Neural crest cell (in vitro differentiated cells): ENCODE data around the gene MARK1. TPM values are rescaled to one million over a fixed set of nuclear protein-coding genes. Genes with fewer than 3 reads are reported as not detected.

Experiments
- DNase-seq: peaks from one replicate; pipeline ENCODE4 v3.0.0; 2021; ENCODE audit warnings: low read depth, mixed read lengths, low spot score
- H3K27ac Mint-ChIP-seq: one replicate; pipeline ENCODE4 v1.8.0; 2021; ENCODE audit warnings: mild to moderate bottlenecking, mixed read lengths; ENCODE audit not compliant: unreplicated experiment
- H3K27me3 Mint-ChIP-seq: 2 replicates; pipeline ENCODE4 v1.8.0; 2021; ENCODE audit warnings: low read depth, mild to moderate bottlenecking, mixed read lengths
- H3K36me3 Mint-ChIP-seq: 2 replicates; pipeline ENCODE4 v1.8.0; 2021; ENCODE audit warnings: low read depth, mild to moderate bottlenecking, mixed read lengths
- H3K4me1 Mint-ChIP-seq: 2 replicates; pipeline ENCODE4 v1.8.0; 2021; ENCODE audit warnings: mixed read lengths
- H3K4me3 Mint-ChIP-seq: one replicate; pipeline ENCODE4 v1.8.0; 2021; ENCODE audit warnings: mild to moderate bottlenecking, mixed read lengths
- H3K9me3 Mint-ChIP-seq: 2 replicates; pipeline ENCODE4 v1.8.0; 2021; ENCODE audit warnings: mixed read lengths
- CTCF ChIP-seq: fragments of 200-600 bp; sonication (generic); conservative IDR thresholded peaks from 2 replicates; pipeline ENCODE4 v1.5.0; 2021; ENCODE audit warnings: antibody characterized with exemption, mild to moderate bottlenecking
- total RNA-seq: library from RNA; stranded (reverse); gene quantifications from 2 replicates; pipeline ENCODE4 v1.2.1, GENCODE V29; 2021

MARK1 gene
- total RNA-seq, 1 donor from 2014 or later: 14.6 TPM

GRCh38 chr1:220702733-220703270 is 174.9 kb downstream of the MARK1 start:
- Mint-ChIP-seq H3K4me1 (peaks cover 9% of the 10 kb centered on the region), H3K9me3 (peaks cover 3% of the 10 kb centered on the region), H3K36me3 (no peaks in the 10 kb centered on the region), H3K4me3 (no peak overlapping the region), H3K27me3 (no peaks in the 10 kb centered on the region), H3K27ac (no peak overlapping the region)
- no peak for DNase-seq
- TF ChIP-seq CTCF: no peak

GRCh38 chr1:220703305-220703704 is 175.4 kb downstream of the MARK1 start:
- Mint-ChIP-seq H3K4me3 (no peak overlapping the region), H3K9me3 (peaks cover 3% of the 10 kb centered on the region), H3K27me3 (no peaks in the 10 kb centered on the region), H3K27ac (no peak overlapping the region), H3K4me1 (peaks cover 9% of the 10 kb centered on the region), H3K36me3 (no peaks in the 10 kb centered on the region)
- no peak for DNase-seq
- no peak for TF ChIP-seq CTCF

GRCh38 chr1:220705782-220706181 is 177.8 kb downstream of the MARK1 start:
- peaks cover 3% of the 10 kb centered on the region for H3K9me3 Mint-ChIP-seq
- no peak for TF ChIP-seq CTCF
- H3K27ac Mint-ChIP-seq: no peak overlapping the region

GRCh38 chr1:220706480-220706879 is 178.5 kb downstream of the MARK1 start:
- Mint-ChIP-seq H3K4me1 (no peaks in the 10 kb centered on the region), H3K27me3 (no peaks in the 10 kb centered on the region), H3K36me3 (no peaks in the 10 kb centered on the region), H3K27ac (no peak overlapping the region), H3K9me3 (peaks cover 3% of the 10 kb centered on the region), H3K4me3 (no peak overlapping the region)
- no peak for TF ChIP-seq CTCF
- DNase-seq: no peak

More at GRCh38 chr1:220705782-220706181, 177.8 kb downstream of the MARK1 start:
- DNase-seq: no peak
- no peak overlapping the region for H3K4me3 Mint-ChIP-seq
- no peaks in the 10 kb centered on the region for H3K27me3 Mint-ChIP-seq
- H3K36me3 Mint-ChIP-seq: no peaks in the 10 kb centered on the region
- peaks cover 2% of the 10 kb centered on the region for H3K4me1 Mint-ChIP-seq

- no peak for TF ChIP-seq CTCF
- H3K4me1 Mint-ChIP-seq: no peaks in the 10 kb centered on the region
- H3K9me3 Mint-ChIP-seq: peaks cover 2% of the 10 kb centered on the region
- no peaks in the 10 kb centered on the region for H3K36me3 Mint-ChIP-seq
- H3K4me3 Mint-ChIP-seq: no peak overlapping the region
- no peak for DNase-seq
- H3K27me3 Mint-ChIP-seq: no peaks in the 10 kb centered on the region
- no peak overlapping the region for H3K27ac Mint-ChIP-seq
Observed at GRCh38 chr1:220707160-220707559, 179.2 kb downstream of the MARK1 start.

GRCh38 chr1:220708244-220708643 is 180.3 kb downstream of the MARK1 start:
- no peaks in the 10 kb centered on the region for H3K36me3 Mint-ChIP-seq
- DNase-seq: no peak
- no peak for TF ChIP-seq CTCF
- no peaks in the 10 kb centered on the region for H3K27me3 Mint-ChIP-seq
- no peak overlapping the region for H3K27ac Mint-ChIP-seq
- H3K9me3 Mint-ChIP-seq: no peaks in the 10 kb centered on the region
- H3K4me3 Mint-ChIP-seq: no peak overlapping the region
- no peaks in the 10 kb centered on the region for H3K4me1 Mint-ChIP-seq
